Kidney (tissue), 14 donors: ENCODE measurements around the gene GPR84. TPM values are rescaled to one million over a fixed set of nuclear protein-coding genes. Genes with fewer than 3 reads are reported as not detected.

Experiments
- DNase-seq, 5 donors: peaks; one replicate each; pipeline ENCODE4 v3.0.0-alpha.2; 2013 to 2020
- FAIRE-seq: peaks from 2 replicates; lab custom pipeline; 2012; peaks lifted over from hg19 to GRCh38; lab: Jason Lieb, UNC
- H3K27ac ChIP-seq, 2 donors: one replicate each; pipeline ENCODE4 v1.7.0; 2013; ENCODE audit warnings: low read depth in 2 of 2, low read length in 2 of 2, inconsistent platforms in 1 of 2
- H3K27me3 ChIP-seq: one replicate; pipeline ENCODE4 v1.7.1; 2013; ENCODE audit warnings: low read length, inconsistent platforms; ENCODE audit not compliant: control insufficient read depth, insufficient read depth
- H3K36me3 ChIP-seq, 3 donors: one replicate each; pipeline versions ENCODE4 v1.7.0 to v1.7.1; 2013; ENCODE audit warnings: low read length in 3 of 3, control low read depth in 1 of 3, inconsistent platforms in 1 of 3; ENCODE audit not compliant: insufficient read depth in 3 of 3, control insufficient read depth in 2 of 3
- H3K4me1 ChIP-seq, 3 donors: one replicate each; pipeline versions ENCODE4 v1.7.0 to v1.7.1; 2013; ENCODE audit warnings: low read length in 3 of 3, inconsistent platforms in 1 of 3, low read depth in 1 of 3; ENCODE audit not compliant: control insufficient read depth in 2 of 3, insufficient read depth in 2 of 3
- H3K4me3 ChIP-seq, 3 donors: one replicate each; pipeline versions ENCODE4 v1.7.0 to v1.8.1; 2013; ENCODE audit warnings: low read length in 3 of 3, control low read depth in 1 of 3, inconsistent platforms in 1 of 3
- H3K9ac ChIP-seq, 3 donors: one replicate each; pipeline versions ENCODE4 v1.7.0 to v1.7.1; 2013; ENCODE audit warnings: low read length in 3 of 3, control low read depth in 1 of 3, inconsistent platforms in 1 of 3
- H3K9me3 ChIP-seq, 3 donors: one replicate each; pipeline versions ENCODE4 v1.7.0 to v1.7.1; 2013; ENCODE audit warnings: low read length in 3 of 3, control low read depth in 1 of 3, inconsistent platforms in 1 of 3; ENCODE audit not compliant: control insufficient read depth in 2 of 3, insufficient read depth in 1 of 3
- intact Hi-C: fragments of 100-400 bp; cut with DNase I; formaldehyde crosslinking; loops from one replicate; pipeline ENCODE4 v1.11.1; 2022
- polyA plus RNA-seq: library from polyadenylated mRNA; stranded (reverse); fragments of 350-450 nt; fragmentation: Illumina TruSeq; extraction: RNeasy Lipid Tissue Mini Kit (QIAGEN cat#74804); gene quantifications from one replicate; pipeline ENCODE4 v1.2.3, GENCODE V29; 2014; ENCODE audit warnings: low read depth, low replicate concordance; ENCODE audit not compliant: insufficient read depth
- total RNA-seq: library from RNA; stranded (reverse); fragmentation: NEBNext Ultra II Directional; extraction: Animal tissue kit (Norgen Biotek cat#: 25700); gene quantifications from one replicate; pipeline ENCODE4 v1.2.1, GENCODE V29; 2021
- TF ChIP-seq, protein P1 (sequence below): IDR thresholded peaks from 3 replicates; pipeline ENCODE4 v1.5.1; 2012; ENCODE audit warnings: mild to moderate bottlenecking, moderate library complexity, borderline replicate concordance; ENCODE audit not compliant: insufficient read depth; ENCODE audit errors: extremely low read depth
- donor health status: control.
- donor health status: control.
- donor health status: control.
- donor health status: control.
- donor health status: control.
- donor health status: DM: yes; HTN: yes; CAD: no.
- donor health status: Normal renal cell carcinoma (clear cell type).

GPR84 gene
- total and polyA plus RNA-seq, 2 donors from 2014 or later: 1.7 TPM; not detected in 1

GRCh38 chr12:54371328-54372112, 7.2 kb upstream of the GPR84 start:
- H3K27me3 ChIP-seq: no peaks in the 10 kb centered on the region
- DNase-seq (peak; percentile 57 to 94 (median 82)), FAIRE-seq (no peak)
- intact Hi-C loops: loop anchor here (10.0 kb wide), 1 partner anchor 147 kb away; no protein-coding TSS in a partner anchor
- peaks cover 0 to 15% (median 6%) of the 10 kb centered on the region in 3 donors for H3K4me1 ChIP-seq
- H3K36me3 ChIP-seq: no peaks in the 10 kb centered on the region
- no peak overlapping the region for H3K9ac ChIP-seq
- no peak overlapping the region for H3K4me3 ChIP-seq
- TF ChIP-seq, protein P1, sequence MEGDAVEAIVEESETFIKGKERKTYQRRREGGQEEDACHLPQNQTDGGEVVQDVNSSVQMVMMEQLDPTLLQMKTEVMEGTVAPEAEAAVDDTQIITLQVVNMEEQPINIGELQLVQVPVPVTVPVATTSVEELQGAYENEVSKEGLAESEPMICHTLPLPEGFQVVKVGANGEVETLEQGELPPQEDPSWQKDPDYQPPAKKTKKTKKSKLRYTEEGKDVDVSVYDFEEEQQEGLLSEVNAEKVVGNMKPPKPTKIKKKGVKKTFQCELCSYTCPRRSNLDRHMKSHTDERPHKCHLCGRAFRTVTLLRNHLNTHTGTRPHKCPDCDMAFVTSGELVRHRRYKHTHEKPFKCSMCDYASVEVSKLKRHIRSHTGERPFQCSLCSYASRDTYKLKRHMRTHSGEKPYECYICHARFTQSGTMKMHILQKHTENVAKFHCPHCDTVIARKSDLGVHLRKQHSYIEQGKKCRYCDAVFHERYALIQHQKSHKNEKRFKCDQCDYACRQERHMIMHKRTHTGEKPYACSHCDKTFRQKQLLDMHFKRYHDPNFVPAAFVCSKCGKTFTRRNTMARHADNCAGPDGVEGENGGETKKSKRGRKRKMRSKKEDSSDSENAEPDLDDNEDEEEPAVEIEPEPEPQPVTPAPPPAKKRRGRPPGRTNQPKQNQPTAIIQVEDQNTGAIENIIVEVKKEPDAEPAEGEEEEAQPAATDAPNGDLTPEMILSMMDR: no peak
- no peak overlapping the region for H3K27ac ChIP-seq
- no peaks in the 10 kb centered on the region for H3K9me3 ChIP-seq

DNA sequence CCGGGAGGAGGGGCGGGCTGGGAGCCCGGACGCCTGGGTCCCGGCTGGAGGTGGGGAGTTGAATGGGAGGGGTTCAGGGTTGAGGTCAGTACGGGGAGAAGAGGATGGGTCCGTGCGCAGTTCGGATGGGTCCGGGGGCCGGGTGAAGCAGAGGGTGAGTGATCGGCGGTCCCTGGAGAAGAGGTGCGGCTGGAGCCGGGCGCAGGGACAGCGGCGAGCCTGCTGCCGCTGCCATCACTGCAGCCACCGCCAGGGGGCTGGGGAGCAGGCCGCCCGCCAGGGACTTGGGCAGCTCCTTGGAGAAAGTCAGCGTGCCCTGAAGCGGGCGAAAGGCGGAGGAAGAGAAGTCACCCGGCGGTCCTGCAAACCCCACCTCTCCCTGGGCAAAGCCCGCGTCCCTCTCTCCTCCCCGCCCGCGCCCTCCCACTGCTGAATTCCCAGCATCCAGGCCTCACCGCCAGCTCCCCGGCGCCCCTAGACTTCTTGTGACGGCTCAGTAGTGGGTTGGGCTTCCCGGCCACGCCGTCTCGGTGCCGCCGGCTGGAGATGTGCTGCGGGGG, 6.0 kb upstream of the GPR84 start:
- no peak for FAIRE-seq
- Histone ChIP-seq H3K27ac (peak overlapping the region in 1 of 2 donors; percentile 7), H3K9ac (peak overlapping the region in 1 of 3 donors; percentile 34)

DNA sequence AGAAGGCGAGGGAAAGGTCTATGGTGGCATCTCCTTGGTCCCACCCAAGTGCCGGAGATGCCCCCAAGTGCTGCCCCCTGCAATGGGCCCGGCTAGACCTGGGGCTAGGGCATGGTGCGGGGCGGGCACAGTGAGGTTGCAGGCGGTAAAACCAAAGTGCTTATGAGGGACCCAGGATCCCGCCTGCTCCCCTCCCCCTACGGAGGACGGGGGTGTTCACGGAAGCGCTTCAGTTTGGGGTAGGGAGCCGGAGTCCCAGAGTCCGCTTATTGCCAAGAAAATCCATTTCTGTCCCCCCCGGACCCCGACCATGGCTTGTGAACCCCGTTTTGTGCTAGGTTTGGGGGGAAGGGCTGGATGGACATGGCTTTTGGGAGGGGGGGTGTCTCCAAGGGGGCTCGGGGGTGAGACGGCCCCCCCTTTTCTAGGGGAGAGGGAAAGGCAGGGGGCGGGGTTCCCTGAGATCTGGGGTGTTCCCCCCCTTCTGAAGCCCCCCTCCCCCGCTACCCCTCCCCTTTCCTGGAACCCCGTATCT, 5.4 kb upstream of the GPR84 start:
- peaks cover 0 to 15% (median 6%) of the 10 kb centered on the region in 3 donors for H3K4me1 ChIP-seq
- no peak overlapping the region for H3K27ac ChIP-seq
- no peaks in the 10 kb centered on the region for H3K9me3 ChIP-seq
- H3K27me3 ChIP-seq: no peaks in the 10 kb centered on the region
- no peaks in the 10 kb centered on the region for H3K36me3 ChIP-seq
- no peak for FAIRE-seq
- H3K9ac ChIP-seq: no peak overlapping the region
- intact Hi-C loops: loop anchor here (10.0 kb wide), 1 partner anchor 145 kb away; no protein-coding TSS in a partner anchor
- TF ChIP-seq, protein P1: no peak
- peak overlapping the region in 1 of 3 donors; percentile 45 for H3K4me3 ChIP-seq
- no peak for DNase-seq

More for the DNA sequence above, 6.0 kb upstream of the GPR84 start:
- Histone ChIP-seq H3K9me3 (no peaks in the 10 kb centered on the region), H3K4me1 (peaks cover 0 to 15% (median 6%) of the 10 kb centered on the region in 3 donors), H3K4me3 (peak overlapping the region in 1 of 3 donors; percentile 9), H3K27me3 (no peaks in the 10 kb centered on the region), H3K36me3 (no peaks in the 10 kb centered on the region)
- TF ChIP-seq, protein P1: peak; percentile 98
- DNase-seq: peak; percentile 88 to 94 (median 93)
- intact Hi-C loops: loop anchor here (10.0 kb wide), 1 partner anchor 145 kb away; no protein-coding TSS in a partner anchor
